GM23248 (cell line): ENCODE results near the gene KDM6B. TPM values are rescaled to one million over a fixed set of nuclear protein-coding genes. Genes with fewer than 3 reads are reported as not detected.

Experiments
- DNase-seq: peaks from one replicate; pipeline ENCODE4 v3.0.0-alpha.2; 2015
- H2AFZ ChIP-seq: fragments of 200-600 bp; sonication (generic); 2 replicates; pipeline ENCODE4 v1.6.1; 2016; ENCODE audit warnings: antibody characterized with exemption
- H3F3A ChIP-seq: fragments of 200-600 bp; sonication (generic); 2 replicates; pipeline ENCODE4 v1.6.1; 2016; ENCODE audit warnings: mild to moderate bottlenecking, antibody characterized with exemption, mixed run types; ENCODE audit not compliant: insufficient read depth
- H3K27ac ChIP-seq: fragments of 200-600 bp; sonication (generic); 2 replicates; pipeline ENCODE4 v1.5.1; 2016; ENCODE audit warnings: mild to moderate bottlenecking
- H3K27me3 ChIP-seq: fragments of 200-600 bp; sonication (generic); replicated peaks from 2 replicates; pipeline ENCODE4 v1.6.1; 2016; ENCODE audit warnings: mild to moderate bottlenecking; ENCODE audit not compliant: insufficient read depth
- H3K36me3 ChIP-seq: fragments of 200-600 bp; sonication (generic); 2 replicates; pipeline ENCODE4 v1.6.1; 2016; ENCODE audit warnings: low read depth, mild to moderate bottlenecking
- H3K4me1 ChIP-seq: fragments of 200-600 bp; sonication (generic); 2 replicates; pipeline ENCODE4 v1.6.1; 2016; ENCODE audit warnings: mild to moderate bottlenecking; ENCODE audit not compliant: insufficient read depth
- H3K4me2 ChIP-seq: fragments of 200-600 bp; sonication (generic); one replicate; pipeline ENCODE4 v1.6.1; 2016; ENCODE audit warnings: mild to moderate bottlenecking; ENCODE audit not compliant: unreplicated experiment
- H3K4me3 ChIP-seq: fragments of 200-600 bp; sonication (generic); 2 replicates; pipeline ENCODE4 v1.5.1; 2016; ENCODE audit warnings: mild to moderate bottlenecking
- H3K79me2 ChIP-seq: fragments of 200-600 bp; sonication (generic); 2 replicates; pipeline ENCODE4 v1.6.1; 2016; ENCODE audit warnings: mild to moderate bottlenecking; ENCODE audit not compliant: insufficient read depth
- H3K9ac ChIP-seq: fragments of 200-600 bp; sonication (generic); 2 replicates; pipeline ENCODE4 v1.6.1; 2016; ENCODE audit warnings: mild to moderate bottlenecking
- H3K9me2 ChIP-seq: fragments of 200-600 bp; sonication (generic); 2 replicates; pipeline ENCODE4 v1.6.1; 2016; ENCODE audit warnings: mixed run types, mild to moderate bottlenecking, moderate library complexity; ENCODE audit not compliant: insufficient read depth
- H3K9me3 ChIP-seq: fragments of 200-600 bp; sonication (generic); one replicate; pipeline ENCODE4 v1.6.1; 2017; ENCODE audit warnings: low read depth
- H4K20me1 ChIP-seq: fragments of 200-600 bp; sonication (generic); 2 replicates; pipeline ENCODE4 v1.6.0; 2016; ENCODE audit not compliant: insufficient read depth
- EZH2 ChIP-seq: fragments of 200-600 bp; sonication (generic); IDR thresholded peaks from 2 replicates; pipeline ENCODE4 v1.6.1; 2018; ENCODE audit warnings: antibody characterized with exemption, mild to moderate bottlenecking; ENCODE audit not compliant: insufficient read depth, poor library complexity, severe bottlenecking
- EZH2phosphoT487 ChIP-seq: fragments of 200-600 bp; sonication (generic); IDR thresholded peaks from 2 replicates; pipeline ENCODE4 v1.6.1; 2018; ENCODE audit warnings: antibody characterized with exemption, moderate library complexity, mild to moderate bottlenecking, low read depth; ENCODE audit not compliant: insufficient read depth
- WGBS, 2 experiments: methylation state at CpG; one replicate each; pipeline ENCODE4 v1.1.6; 2015 to 2017; ENCODE audit warnings: low lambda C conversion rate in 2 of 2, low coverage in 1 of 2; ENCODE audit errors: missing lambda C conversion rate in 2 of 2; 5-methylcytosine and 5-hydroxymethylcytosine counted together
- in situ Hi-C: fragments of 300-500 bp; cut with MboI; formaldehyde crosslinking; loops from 2 replicates; pipeline ENCODE4 v1.15.0; 2020
- polyA plus RNA-seq: library from polyadenylated mRNA; unstranded; fragments of >200 nt; fragmentation: Nextera tagmentation; extraction: Ambion mirVana; gene quantifications from 2 replicates; pipeline ENCODE4 v1.2.1, GENCODE V29; 2016
- total RNA-seq: library from RNA; depleted of rRNA; stranded (reverse); fragments of >200 nt; shearing (Covaris generic); gene quantifications from 2 replicates; pipeline ENCODE4 v1.2.3, GENCODE V29; 2014

The KDM6B gene
- total and polyA plus RNA-seq, 2 experiments from 2014 or later: 1.3 to 2.3 TPM

GRCh38 chr17:7837408-7838088, 3.5 kb downstream of the KDM6B start:
- in situ Hi-C loops: loop anchor here (10.0 kb wide), 1 partner anchor 63 kb away; no protein-coding TSS in a partner anchor
- 15 to 16% methylated on average over 8 of the region's 8 CpGs for WGBS, 2 experiments
- Histone ChIP-seq H3K4me1 (peaks cover 23% of the 10 kb centered on the region), H3K27me3 (no peaks in the 10 kb centered on the region), H3F3A (peaks cover 28% of the 10 kb centered on the region), H3K9me2 (no peaks in the 10 kb centered on the region), H3K4me2 (peak overlapping the region; percentile 62), H3K36me3 (no peaks in the 10 kb centered on the region), H3K9me3 (no peaks in the 10 kb centered on the region), H3K4me3 (peak overlapping the region; percentile 83), H3K27ac (peak overlapping the region; percentile 97), H3K79me2 (peaks cover 29% of the 10 kb centered on the region), H2AFZ (no peak overlapping the region), H4K20me1 (no peaks in the 10 kb centered on the region), H3K9ac (peak overlapping the region; percentile 96)
- no peak for TF ChIP-seq EZH2
- no peak for TF ChIP-seq EZH2phosphoT487
- DNase-seq: peak; percentile 24

GRCh38 chr17:7838090-7839075, 4.4 kb downstream of the KDM6B start:
- whole genome bisulfite sequencing, 2 experiments: 22 to 33% methylated on average over 7 to 12 of the region's 12 CpGs
- in situ Hi-C loops: loop anchor here (10.0 kb wide), 1 partner anchor 64 kb away; no protein-coding TSS in a partner anchor
- no peaks in the 10 kb centered on the region for H4K20me1 ChIP-seq

GRCh38 chr17:7839190-7839875, 5.3 kb downstream of the KDM6B start:
- Histone ChIP-seq H3K4me3 (0 out of 2 replicates have a peak overlapping the region, but pooled peaks have one; percentile 46), H3K36me3 (no peaks in the 10 kb centered on the region), H3K9me2 (no peaks in the 10 kb centered on the region), H3K79me2 (peaks cover 32% of the 10 kb centered on the region), H3K27ac (peak overlapping the region; percentile 42), H3K4me1 (peaks cover 20% of the 10 kb centered on the region), H4K20me1 (no peaks in the 10 kb centered on the region), H2AFZ (no peak overlapping the region), H3K9ac (peak overlapping the region; percentile 37; the same call in 1 of the 2 replicates), H3F3A (peaks cover 28% of the 10 kb centered on the region), H3K9me3 (no peaks in the 10 kb centered on the region), H3K4me2 (peak overlapping the region; percentile 61), H3K27me3 (no peaks in the 10 kb centered on the region)
- TF ChIP-seq EZH2phosphoT487 (no peak), EZH2 (no peak)
- DNase-seq: no peak
- in situ Hi-C loops: loop anchor here (10.0 kb wide), 1 partner anchor 65 kb away; no protein-coding TSS in a partner anchor
- whole genome bisulfite sequencing, 2 experiments: 76 to 82% methylated on average over 6 of the region's 6 CpGs

More at GRCh38 chr17:7838090-7839075, 4.4 kb downstream of the KDM6B start:
- peaks cover 22% of the 10 kb centered on the region for H3K4me1 ChIP-seq
- H3K9me3 ChIP-seq: no peaks in the 10 kb centered on the region
- DNase-seq: peak; percentile 60
- H3K27ac ChIP-seq: peak overlapping the region; percentile 97
- H3K36me3 ChIP-seq: no peaks in the 10 kb centered on the region
- H3F3A ChIP-seq: peaks cover 28% of the 10 kb centered on the region
- H3K4me2 ChIP-seq: peak overlapping the region; percentile 62
- H3K4me3 ChIP-seq: peak overlapping the region; percentile 83
- no peak for TF ChIP-seq EZH2phosphoT487
- TF ChIP-seq EZH2: no peak
- no peaks in the 10 kb centered on the region for H3K27me3 ChIP-seq
- H2AFZ ChIP-seq: no peak overlapping the region
- no peaks in the 10 kb centered on the region for H3K9me2 ChIP-seq
- peaks cover 29% of the 10 kb centered on the region for H3K79me2 ChIP-seq
- H3K9ac ChIP-seq: peak overlapping the region; percentile 96

GRCh38 chr17:7839876-7840261, 5.9 kb downstream of the KDM6B start:
- Histone ChIP-seq H3K79me2 (peaks cover 35% of the 10 kb centered on the region), H4K20me1 (no peaks in the 10 kb centered on the region), H3K27me3 (no peaks in the 10 kb centered on the region), H3F3A (peaks cover 28% of the 10 kb centered on the region), H3K4me1 (peaks cover 20% of the 10 kb centered on the region), H3K4me2 (no peak overlapping the region), H3K9me2 (no peaks in the 10 kb centered on the region), H3K27ac (no peak overlapping the region), H2AFZ (no peak overlapping the region), H3K4me3 (no peak overlapping the region), H3K9me3 (no peaks in the 10 kb centered on the region), H3K9ac (no peak overlapping the region), H3K36me3 (no peaks in the 10 kb centered on the region)
- TF ChIP-seq EZH2 (no peak), EZH2phosphoT487 (no peak)
- in situ Hi-C loops: loop anchor here (10.0 kb wide), 1 partner anchor 65 kb away; no protein-coding TSS in a partner anchor
- DNase-seq: peak; percentile 63
- WGBS, 2 experiments: 29 to 39% methylated on average over 2 of the region's 2 CpGs
